ENCODE measurements around the gene TIMP1. TPM values are rescaled to one million over a fixed set of nuclear protein-coding genes. Genes with fewer than 3 reads are reported as not detected.

TIMP1 gene
- total RNA-seq: 10 to 100 TPM; 40.3 to 48.4 TPM

GRCh38 chrX:47581731-47582647 is at the start of gene TIMP1:
TIMP1 (plus strand) TSS chrX:47582436; CDS start chrX:47583416, 980 bp downstream.
- Mint-ChIP-seq H3K36me3 (ENCODE audit: low read depth) (no peaks in the 10 kb centered on the region), H3K4me3 (peak within 1 kb of the TSS; percentile 46), H3K9me3 (ENCODE audit: low read depth) (no peaks in the 10 kb centered on the region), H3K27ac (peak within 1 kb of the TSS; percentile 81), H3K4me1 (peaks cover 50% of the 10 kb centered on the region), H3K27me3 (peaks cover 3% of the 10 kb centered on the region)
- intact Hi-C loops (cut with DNase I, micrococcal nuclease): loop anchor here (1.0 to 5.0 kb wide), 5 partner anchors 21 to 420 kb away; partner anchors contain the start of genes ARAF (in 2 of the 2), CFP (in 1 of the 2), UXT (in 1 of the 2) and ZNF182 (in 1 of the 2)
- ATAC-seq (peak; percentile 86), DNase-seq (peak; percentile 90)
- POLR2A ChIA-PET: no interaction called here
- CTCF ChIA-PET: no interaction called here

- no peaks in the 10 kb centered on the region for H3K27me3 Mint-ChIP-seq
- no peaks in the 10 kb centered on the region for H3K4me1 Mint-ChIP-seq
- no peak for ATAC-seq
- intact Hi-C loops (cut with DNase I, micrococcal nuclease): no loop called here
- POLR2A ChIA-PET: no interaction called here
- H3K27ac Mint-ChIP-seq: no peak overlapping the region
- CTCF ChIA-PET: no interaction called here
- no peak for DNase-seq
- no peaks in the 10 kb centered on the region for H3K36me3 Mint-ChIP-seq (ENCODE audit: low read depth)
- H3K4me3 Mint-ChIP-seq: no peak overlapping the region
- H3K9me3 Mint-ChIP-seq (ENCODE audit: low read depth): no peaks in the 10 kb centered on the region
Observed at GRCh38 chrX:47539860-47540259, 42.4 kb upstream of the TIMP1 start.

GRCh38 chrX:47540754-47541538 is 41.3 kb upstream of the TIMP1 start:
- no peaks in the 10 kb centered on the region for H3K27me3 Mint-ChIP-seq
- intact Hi-C loops (cut with DNase I, micrococcal nuclease): no loop called here
- POLR2A ChIA-PET: no interaction called here
- CTCF ChIA-PET: no interaction called here
- H3K4me3 Mint-ChIP-seq: no peak overlapping the region
- no peaks in the 10 kb centered on the region for H3K4me1 Mint-ChIP-seq
- ATAC-seq (peak; percentile 49), DNase-seq (peak; percentile 17)
- H3K9me3 Mint-ChIP-seq (ENCODE audit: low read depth): no peaks in the 10 kb centered on the region
- H3K36me3 Mint-ChIP-seq (ENCODE audit: low read depth): no peaks in the 10 kb centered on the region
- no peak overlapping the region for H3K27ac Mint-ChIP-seq

- Mint-ChIP-seq H3K36me3 (ENCODE audit: low read depth) (no peaks in the 10 kb centered on the region), H3K9me3 (ENCODE audit: low read depth) (no peaks in the 10 kb centered on the region), H3K27ac (no peak overlapping the region), H3K27me3 (no peaks in the 10 kb centered on the region), H3K4me1 (no peaks in the 10 kb centered on the region), H3K4me3 (no peak overlapping the region)
- ATAC-seq (no peak), DNase-seq (no peak)
- intact Hi-C loops (cut with DNase I, micrococcal nuclease): no loop called here
- ChIA-PET POLR2A (no interaction called here), CTCF (no interaction called here)
Observed at GRCh38 chrX:47543496-47543895, 38.7 kb upstream of the TIMP1 start.

- ChIA-PET POLR2A (interaction anchor here (1.0 kb wide), 1 partner anchor 338 kb away, joined by 3 read pairs; no protein-coding TSS in a partner anchor), CTCF (interaction anchor here (0.8 to 1.0 kb wide), 2 partner anchors 9 to 95 kb away, joined by 3 to 4 read pairs; no protein-coding TSS in a partner anchor)
- H3K4me3 Mint-ChIP-seq: peak overlapping the region; percentile 83
Observed at GRCh38 chrX:47556045-47556623, 26.1 kb upstream of the TIMP1 start.

GRCh38 chrX:47558436-47558835 is 23.8 kb upstream of the TIMP1 start:
- H3K36me3 Mint-ChIP-seq (ENCODE audit: low read depth): peaks cover 9% of the 10 kb centered on the region
- POLR2A ChIA-PET: interaction anchor here (0.6 to 0.7 kb wide), 2 partner anchors 321 to 383 kb away, joined by 3 to 7 read pairs; no protein-coding TSS in a partner anchor
- intact Hi-C loops (cut with DNase I, micrococcal nuclease): no loop called here

More at GRCh38 chrX:47556045-47556623, 26.1 kb upstream of the TIMP1 start:
- H3K4me1 Mint-ChIP-seq: peaks cover 14% of the 10 kb centered on the region
- intact Hi-C loops (cut with DNase I, micrococcal nuclease): loop anchor here in 1 of 2 experiments (1.0 to 2.0 kb wide), 2 partner anchors 74 to 471 kb away; no protein-coding TSS in a partner anchor
- no peaks in the 10 kb centered on the region for H3K9me3 Mint-ChIP-seq (ENCODE audit: low read depth)
- peak overlapping the region; percentile 93 for H3K27ac Mint-ChIP-seq
- DNase-seq (peak; percentile 90), ATAC-seq (peak; percentile 90)
- no peaks in the 10 kb centered on the region for H3K27me3 Mint-ChIP-seq
- H3K36me3 Mint-ChIP-seq (ENCODE audit: low read depth): no peaks in the 10 kb centered on the region

GRCh38 chrX:47560179-47560933 is 21.9 kb upstream of the TIMP1 start:
- Mint-ChIP-seq H3K9me3 (ENCODE audit: low read depth) (no peaks in the 10 kb centered on the region), H3K27ac (peak overlapping the region; percentile 94), H3K27me3 (no peaks in the 10 kb centered on the region), H3K4me1 (peaks cover 37% of the 10 kb centered on the region), H3K36me3 (ENCODE audit: low read depth) (peaks cover 21% of the 10 kb centered on the region), H3K4me3 (peak overlapping the region; percentile 89)
- ATAC-seq (no peak), DNase-seq (no peak)
- intact Hi-C loops (cut with DNase I, micrococcal nuclease): loop anchor here (2.0 to 5.0 kb wide), 5 partner anchors 67 to 978 kb away; partner anchors contain the start of genes ELK1 (in 2 of the 2), CFP (in 1 of the 2) and TBC1D25 (in 1 of the 2)
- CTCF ChIA-PET: no interaction called here
- POLR2A ChIA-PET: no interaction called here

More at GRCh38 chrX:47558436-47558835, 23.8 kb upstream of the TIMP1 start:
- CTCF ChIA-PET: interaction anchor here (0.9 kb wide), 1 partner anchor 11 kb away, joined by 3 read pairs; no protein-coding TSS in a partner anchor
- no peak overlapping the region for H3K27ac Mint-ChIP-seq
- H3K4me1 Mint-ChIP-seq: peaks cover 25% of the 10 kb centered on the region
- DNase-seq (no peak), ATAC-seq (no peak)
- H3K9me3 Mint-ChIP-seq (ENCODE audit: low read depth): no peaks in the 10 kb centered on the region
- H3K27me3 Mint-ChIP-seq: no peaks in the 10 kb centered on the region
- H3K4me3 Mint-ChIP-seq: no peak overlapping the region

- no peaks in the 10 kb centered on the region for H3K27me3 Mint-ChIP-seq
- CTCF ChIA-PET: interaction anchor here (0.7 kb wide), 1 partner anchor 190 kb away, joined by 4 read pairs; no protein-coding TSS in a partner anchor
Observed at GRCh38 chrX:47560934-47561658, 21.1 kb upstream of the TIMP1 start, which contains the start of gene ARAF. ARAF (plus strand) TSS chrX:47561205; CDS start chrX:47562968, 1,763 bp downstream.

GRCh38 chrX:47561659-47562151 is 20.5 kb upstream of the TIMP1 start:
- ChIA-PET CTCF (interaction anchor here (0.7 kb wide), 1 partner anchor 190 kb away, joined by 4 read pairs; no protein-coding TSS in a partner anchor), POLR2A (interaction anchor here (0.7 kb wide), 1 partner anchor 78 kb away, joined by 5 read pairs; no protein-coding TSS in a partner anchor)
- Mint-ChIP-seq H3K4me3 (peak overlapping the region; percentile 89), H3K9me3 (ENCODE audit: low read depth) (no peaks in the 10 kb centered on the region), H3K4me1 (peaks cover 34% of the 10 kb centered on the region), H3K27ac (peak overlapping the region; percentile 85), H3K27me3 (no peaks in the 10 kb centered on the region), H3K36me3 (ENCODE audit: low read depth) (peaks cover 26% of the 10 kb centered on the region)
- no peak for DNase-seq
- intact Hi-C loops (cut with DNase I, micrococcal nuclease): loop anchor here (1.0 to 5.0 kb wide), 15 partner anchors 21 to 977 kb away; partner anchors contain the start of genes ELK1 (in 2 of the 2), TIMP1 (in 2 of the 2), CDK16 (in 1 of the 2) and CFP (in 1 of the 2)
- ATAC-seq: no peak

More at GRCh38 chrX:47560934-47561658, 21.1 kb upstream of the TIMP1 start, which contains the start of gene ARAF:
- POLR2A ChIA-PET: no interaction called here
- peak within 1 kb of the TSS; percentile 94 for H3K27ac Mint-ChIP-seq
- intact Hi-C loops (cut with DNase I, micrococcal nuclease): loop anchor here (1.0 to 5.0 kb wide), 14 partner anchors 21 to 978 kb away; partner anchors contain the start of genes ELK1 (in 2 of the 2), TIMP1 (in 2 of the 2), CDK16 (in 1 of the 2) and CFP (in 1 of the 2)
- ATAC-seq: peak; percentile 91
- DNase-seq: peak; percentile 96
- peak within 1 kb of the TSS; percentile 89 for H3K4me3 Mint-ChIP-seq
- no peaks in the 10 kb centered on the region for H3K9me3 Mint-ChIP-seq (ENCODE audit: low read depth)
- peaks cover 22% of the 10 kb centered on the region for H3K36me3 Mint-ChIP-seq (ENCODE audit: low read depth)
- peaks cover 37% of the 10 kb centered on the region for H3K4me1 Mint-ChIP-seq

All from activated CD4-positive, alpha-beta T cell treated with anti-CD3 and anti-CD28 coated beads for 36 hours (primary cell).